HepG2 (cell line): ENCODE data around the gene SRCIN1. TPM values are rescaled to one million over a fixed set of nuclear protein-coding genes. Genes with fewer than 3 reads are reported as not detected.
A peak's percentile ranks its signal among the peaks of the same experiment; 100 is the strongest.

Experiments used
- ATAC-seq: fragments of 200-7000 bp; cut with Tn5 transposase; 3 replicates; pipeline ENCODE4 v1.9.1; 2020; ENCODE audit warnings: mild to moderate bottlenecking, moderate library complexity
- BruUV-seq: library from RNA; stranded (reverse); fragments of 400-500 nt; replicated peaks from 2 replicates; lab custom pipeline; 2021; lab: Mats Ljungman, UMichigan
- CTCF ChIA-PET: fragments of 300-600 bp; formaldehyde crosslinking; extraction: SDS; loops from one replicate; lab custom pipeline; 2021; ENCODE audit warnings: low total read pairs, inconsistent platforms, low intra/inter-chr PET ratio; lab: Yijun Ruan, JAX
- POLR2A ChIA-PET: fragments of 350-600 bp; sonication (Branson Sonifier 250); formaldehyde crosslinking; loops from one replicate; lab custom pipeline; 2020; ENCODE audit warnings: antibody characterized with exemption, inconsistent platforms; lab: Yijun Ruan, JAX
- DNase-seq: peaks from one replicate; pipeline ENCODE4 v3.0.0-alpha.2; 2015; ENCODE audit warnings: low spot score
- FAIRE-seq: peaks from 3 replicates; lab custom pipeline; 2011; peaks lifted over from hg19 to GRCh38; lab: Jason Lieb, UNC
- H2AFZ ChIP-seq: one replicate; pipeline ENCODE4 v1.6.1; 2011; ENCODE audit warnings: low read length, inconsistent platforms
- H3K27ac ChIP-seq: fragments of 300-600 bp; 3 replicates; pipeline ENCODE4 v1.8.0; 2011; ENCODE audit warnings: mixed run types, mild to moderate bottlenecking, mixed read lengths, low read length, inconsistent platforms; ENCODE audit not compliant: insufficient read depth; ENCODE audit errors: extremely low read length
- H3K27me3 ChIP-seq, 2 experiments: fragments of 200-600 bp in 1 of 2; 2 replicates in 1 of 2; 3 replicates in 1 of 2; pipeline versions ENCODE4 v1.6.0 to v1.8.0; 2011; ENCODE audit warnings: low read length in 2 of 2, mild to moderate bottlenecking in 2 of 2, moderate library complexity in 2 of 2, inconsistent platforms in 1 of 2; ENCODE audit not compliant: insufficient read depth in 2 of 2, control insufficient read depth in 1 of 2
- H3K36me3 ChIP-seq, 2 experiments: fragments of 200-600 bp in 1 of 2; replicated peaks in 1 of 2; 2 replicates in 1 of 2; 3 replicates in 1 of 2; pipeline versions ENCODE4 v1.5.1 to v1.8.0; 2011; ENCODE audit warnings: low read length in 2 of 2, inconsistent platforms in 1 of 2; ENCODE audit not compliant: insufficient read depth in 2 of 2, control insufficient read depth in 1 of 2
- H3K4me1 ChIP-seq: 2 replicates; pipeline ENCODE4 v1.5.1; 2012; ENCODE audit warnings: low read length, inconsistent platforms; ENCODE audit not compliant: insufficient read depth
- H3K4me2 ChIP-seq: 2 replicates; pipeline ENCODE4 v1.6.0; 2011; ENCODE audit warnings: low read depth, low read length, inconsistent platforms
- H3K4me3 ChIP-seq, 3 experiments: fragments of 200-600 bp in 1 of 3; sonication (generic), shearing (Covaris generic) in 1 of 3; replicated peaks in 1 of 3; 2 replicates each; pipeline ENCODE4 v1.5.1; 2011 to 2016; ENCODE audit warnings: low read length in 3 of 3, inconsistent platforms in 2 of 3, low read depth in 2 of 3, mild to moderate bottlenecking in 2 of 3, control low read depth in 1 of 3, mixed read lengths in 1 of 3; ENCODE audit not compliant: insufficient read depth in 1 of 3
- H3K79me2 ChIP-seq: one replicate; pipeline ENCODE4 v1.6.1; 2011; ENCODE audit warnings: low read length, inconsistent platforms; ENCODE audit not compliant: insufficient read depth
- H3K9ac ChIP-seq: 2 replicates; pipeline ENCODE4 v1.6.0; 2011; ENCODE audit warnings: mild to moderate bottlenecking, low read depth, low read length, inconsistent platforms; ENCODE audit not compliant: insufficient read depth
- H3K9me3 ChIP-seq: 2 replicates; pipeline ENCODE4 v1.5.1; 2012; ENCODE audit warnings: mild to moderate bottlenecking, low read length
- H4K20me1 ChIP-seq: 2 replicates; pipeline ENCODE4 v1.6.0; 2011; ENCODE audit warnings: inconsistent platforms, mild to moderate bottlenecking, low read length, moderate library complexity; ENCODE audit not compliant: insufficient read depth
- CTCF ChIP-seq: sonication (generic); formaldehyde crosslinking; IDR thresholded peaks from 2 replicates; pipeline ENCODE4 v1.5.0; 2020; ENCODE audit warnings: mild to moderate bottlenecking, missing genetic modification reagents, moderate library complexity
- EZH2 ChIP-seq: conservative IDR thresholded peaks from 2 replicates; pipeline ENCODE4 v1.6.1; 2012; ENCODE audit warnings: mild to moderate bottlenecking, low read depth, low read length, moderate library complexity
- HNRNPLL ChIP-seq: fragments of 200-400 bp; formaldehyde crosslinking; IDR thresholded peaks from 2 replicates; pipeline ENCODE4 v1.6.1; 2017; ENCODE audit warnings: mild to moderate bottlenecking, low read depth, low read length; ENCODE audit not compliant: poor library complexity, severe bottlenecking
- ZNF124 ChIP-seq: sonication (generic); formaldehyde crosslinking; IDR thresholded peaks from 2 replicates; pipeline ENCODE4 v1.4.0; 2020; ENCODE audit warnings: missing genetic modification reagents
- WGBS: methylation state at CpG from one replicate; pipeline ENCODE4 v1.1.6; 2017; ENCODE audit warnings: low lambda C conversion rate; 5-methylcytosine and 5-hydroxymethylcytosine counted together
- in situ Hi-C: cut with HindIII; loops from 2 replicates; pipeline ENCODE4 v1.10.0; 2017; ENCODE audit warnings: low pct_unique_long_range_greater_than_20kb; ENCODE audit not compliant: extremely low pct_ligation_motif_present
- intact Hi-C: fragments of 100-400 bp; cut with micrococcal nuclease; formaldehyde crosslinking; loops from one replicate; pipeline ENCODE4 v1.10.0; 2022; ENCODE audit not compliant: unreplicated experiment
- polyA plus RNA-seq, 8 experiments: library from polyadenylated mRNA; depleted of rRNA in 3 of 8; stranded (reverse) in 7 of 8; unstranded in 1 of 8; fragments of >200 nt; fragmentation: Illumina TruSeq in 4 of 8; extraction: Trizol in 4 of 8; gene quantifications; 2 replicates each; pipeline versions ENCODE4 v1.2.1 to v1.2.3, GENCODE V29; 2011 to 2016; ENCODE audit warnings: low read depth in 4 of 8, missing spikeins in 1 of 8, mixed read lengths in 1 of 8; ENCODE audit not compliant: insufficient read depth in 1 of 8
- total RNA-seq, 5 experiments: library from RNA; depleted of rRNA; stranded (reverse); fragments of >200 nt; fragmentation: Illumina TruSeq; extraction: Trizol; gene quantifications; 2 replicates each; pipeline ENCODE4 v1.2.3, GENCODE V29; 2016; ENCODE audit warnings: low read depth in 1 of 5

Gene SRCIN1
- total and polyA plus RNA-seq, 2 of the 13 experiments (the other 11 are each of a cell fraction or from before 2014, with no cell fraction given) = 1.2 to 9.6 TPM

- H3K4me2 ChIP-seq = no peak overlapping the region
- DNase-seq = no peak
- intact Hi-C loops (no loop called here), in situ Hi-C loops (no loop called here)
- H3K9me3 ChIP-seq = no peaks in the 10 kb centered on the region
- 48% methylated on average over 12 of the region's 12 CpGs for WGBS
- no peaks in the 10 kb centered on the region for H3K79me2 ChIP-seq
- H3K27me3 ChIP-seq = peaks cover 13 to 79% of the 10 kb centered on the region in 2 experiments; a peak in 4 of 5 replicates
- peaks cover 31% of the 10 kb centered on the region; the same call in 1 of the 2 replicates for H4K20me1 ChIP-seq
- H3K4me1 ChIP-seq = peaks cover 18% of the 10 kb centered on the region
- CTCF ChIA-PET = interaction anchor here (1.3 to 1.5 kb wide), 2 partner anchors 86 to 90 kb away, joined by 3 to 7 read pairs; no protein-coding TSS in a partner anchor
- TF ChIP-seq ZNF124 (CRISPR knock-in tag) = no peak
- peak; percentile 64; the same call in 1 of the 2 replicates for TF ChIP-seq EZH2
- no peaks in the 10 kb centered on the region for H3K36me3 ChIP-seq
- no peak for ATAC-seq
- no TSS peak for BruUV-seq
- no peak for FAIRE-seq
- H3K4me3 ChIP-seq = no peak overlapping the region
- H3K9ac ChIP-seq = no peak overlapping the region
- H3K27ac ChIP-seq = no peak overlapping the region
- no peak overlapping the region for H2AFZ ChIP-seq
- POLR2A ChIA-PET = interaction anchor here (1.4 kb wide), 1 partner anchor 19 kb away, joined by 3 read pairs; no protein-coding TSS in a partner anchor
Measured at GRCh38 chr17:38577645-38578173, 28.0 kb downstream of the SRCIN1 start.

- in situ Hi-C loops (no loop called here), intact Hi-C loops (no loop called here)
- Histone ChIP-seq H3K4me1 (peaks cover 18% of the 10 kb centered on the region), H3K79me2 (no peaks in the 10 kb centered on the region), H2AFZ (no peak overlapping the region), H3K36me3 (no peaks in the 10 kb centered on the region), H3K4me2 (no peak overlapping the region), H3K4me3 (no peak overlapping the region), H3K27me3 (peaks cover 13 to 74% of the 10 kb centered on the region in 2 experiments; a peak in 4 of 5 replicates), H4K20me1 (peaks cover 31% of the 10 kb centered on the region; the same call in 1 of the 2 replicates), H3K27ac (no peak overlapping the region), H3K9me3 (no peaks in the 10 kb centered on the region), H3K9ac (no peak overlapping the region)
- TF ChIP-seq CTCF (CRISPR knock-in tag) = peak; percentile 28; the same call in 1 of the 2 replicates
- TF ChIP-seq HNRNPLL = no peak
- no peak for FAIRE-seq
- 52% methylated on average over 3 of the region's 3 CpGs for WGBS
- no peak for DNase-seq
- ChIA-PET POLR2A (interaction anchor here (1.4 kb wide), 1 partner anchor 19 kb away, joined by 3 read pairs; no protein-coding TSS in a partner anchor), CTCF (interaction anchor here (1.3 to 1.5 kb wide), 2 partner anchors 85 to 90 kb away, joined by 3 to 7 read pairs; no protein-coding TSS in a partner anchor)
- no peak for ATAC-seq
- no TSS peak for BruUV-seq
Measured at GRCh38 chr17:38577244-38577643, 28.5 kb downstream of the SRCIN1 start.
